ENCODE results near the gene TRIM44. TPM values are rescaled to one million over a fixed set of nuclear protein-coding genes. Genes with fewer than 3 reads are reported as not detected.

The TRIM44 gene
- total RNA-seq, 1 donor from 2014 or later: 53.3 TPM

DNA sequence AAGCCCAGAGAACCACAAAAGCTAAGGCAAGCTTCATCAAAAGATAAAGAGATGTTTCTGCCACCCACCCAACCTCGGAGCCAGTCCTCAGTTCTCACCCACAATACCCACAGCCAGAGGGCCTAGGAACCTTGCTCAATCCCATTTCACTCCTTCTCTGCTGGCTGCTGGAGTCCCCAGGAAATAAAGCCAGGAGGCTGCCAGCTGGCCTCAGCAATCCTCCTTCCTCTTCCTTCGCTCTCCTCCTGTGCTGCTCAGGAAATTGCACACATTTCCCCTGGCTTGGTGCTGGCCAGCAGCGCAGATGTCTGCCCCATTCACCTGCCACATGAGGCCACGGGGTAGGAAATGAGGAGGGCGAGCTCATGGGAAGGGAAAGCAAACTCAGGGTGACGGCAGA is 189.5 kb downstream of the TRIM44 start:
- H3K27me3 Mint-ChIP-seq (ENCODE audit: unreplicated experiment): peaks cover 4% of the 10 kb centered on the region
- TF ChIP-seq, protein P1, sequence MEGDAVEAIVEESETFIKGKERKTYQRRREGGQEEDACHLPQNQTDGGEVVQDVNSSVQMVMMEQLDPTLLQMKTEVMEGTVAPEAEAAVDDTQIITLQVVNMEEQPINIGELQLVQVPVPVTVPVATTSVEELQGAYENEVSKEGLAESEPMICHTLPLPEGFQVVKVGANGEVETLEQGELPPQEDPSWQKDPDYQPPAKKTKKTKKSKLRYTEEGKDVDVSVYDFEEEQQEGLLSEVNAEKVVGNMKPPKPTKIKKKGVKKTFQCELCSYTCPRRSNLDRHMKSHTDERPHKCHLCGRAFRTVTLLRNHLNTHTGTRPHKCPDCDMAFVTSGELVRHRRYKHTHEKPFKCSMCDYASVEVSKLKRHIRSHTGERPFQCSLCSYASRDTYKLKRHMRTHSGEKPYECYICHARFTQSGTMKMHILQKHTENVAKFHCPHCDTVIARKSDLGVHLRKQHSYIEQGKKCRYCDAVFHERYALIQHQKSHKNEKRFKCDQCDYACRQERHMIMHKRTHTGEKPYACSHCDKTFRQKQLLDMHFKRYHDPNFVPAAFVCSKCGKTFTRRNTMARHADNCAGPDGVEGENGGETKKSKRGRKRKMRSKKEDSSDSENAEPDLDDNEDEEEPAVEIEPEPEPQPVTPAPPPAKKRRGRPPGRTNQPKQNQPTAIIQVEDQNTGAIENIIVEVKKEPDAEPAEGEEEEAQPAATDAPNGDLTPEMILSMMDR (IDR thresholded peaks at IDR 0.05; ENCODE audit: partially characterized antibody, unreplicated experiment): no peak
- H3K4me3 Mint-ChIP-seq (ENCODE audit: unreplicated experiment): no peak overlapping the region
- H3K9me3 Mint-ChIP-seq (ENCODE audit: unreplicated experiment): peaks cover 11% of the 10 kb centered on the region
- peak overlapping the region; percentile 86 for H3K27ac Mint-ChIP-seq (ENCODE audit: unreplicated experiment)
- H3K36me3 Mint-ChIP-seq (ENCODE audit: unreplicated experiment): peaks cover 5% of the 10 kb centered on the region
- H3K4me1 Mint-ChIP-seq (ENCODE audit: low read depth, unreplicated experiment): peaks cover 15% of the 10 kb centered on the region
- DNase-seq: no peak

DNA sequence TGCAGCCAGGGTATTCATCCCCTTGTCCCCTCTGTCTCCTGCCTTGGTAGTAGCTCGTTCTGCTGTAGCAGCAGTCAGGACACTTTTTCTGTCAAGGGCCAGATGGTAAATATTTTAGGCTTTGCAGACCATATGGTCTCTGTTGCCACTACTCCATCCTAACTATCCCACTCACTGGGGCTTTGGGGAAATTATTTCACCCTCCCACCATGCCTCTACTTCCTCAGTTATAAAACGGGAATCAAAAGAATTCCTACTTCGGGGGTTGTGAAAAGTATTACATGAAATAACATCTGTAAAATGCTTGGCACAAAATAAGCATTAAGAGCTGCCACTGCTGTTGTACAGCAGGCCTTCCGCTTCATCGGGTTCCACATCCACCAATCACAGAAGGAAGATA is 191.4 kb downstream of the TRIM44 start:
- TF ChIP-seq, protein P1 (IDR thresholded peaks at IDR 0.05; ENCODE audit: partially characterized antibody, unreplicated experiment): no peak
- H3K9me3 Mint-ChIP-seq (ENCODE audit: unreplicated experiment): peaks cover 11% of the 10 kb centered on the region
- H3K27me3 Mint-ChIP-seq (ENCODE audit: unreplicated experiment): peaks cover 4% of the 10 kb centered on the region
- peak overlapping the region; percentile 10 for H3K27ac Mint-ChIP-seq (ENCODE audit: unreplicated experiment)
- no peak for DNase-seq
- H3K4me3 Mint-ChIP-seq (ENCODE audit: unreplicated experiment): no peak overlapping the region
- H3K4me1 Mint-ChIP-seq (ENCODE audit: low read depth, unreplicated experiment): peaks cover 12% of the 10 kb centered on the region
- peaks cover 8% of the 10 kb centered on the region for H3K36me3 Mint-ChIP-seq (ENCODE audit: unreplicated experiment)

DNA sequence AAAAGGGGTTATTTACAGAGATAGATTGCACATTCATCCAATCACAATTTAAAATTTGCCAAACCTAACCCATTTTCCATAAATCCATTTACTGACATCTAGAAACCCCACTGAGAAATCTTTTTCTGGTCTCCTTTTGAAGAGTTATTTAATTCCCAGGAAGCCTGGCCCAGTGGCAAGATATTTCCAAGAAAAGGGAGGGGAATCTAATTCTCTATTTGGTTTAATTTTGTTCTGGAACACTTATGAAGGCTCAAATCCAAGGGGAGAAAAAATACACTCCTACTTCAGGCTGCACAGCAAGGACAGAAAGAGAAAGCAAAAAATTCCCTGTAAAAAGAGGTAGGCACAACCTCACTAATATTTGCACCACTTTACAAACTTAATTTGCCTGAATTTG is 193.1 kb downstream of the TRIM44 start:
- Mint-ChIP-seq H3K9me3 (ENCODE audit: unreplicated experiment) (peaks cover 11% of the 10 kb centered on the region), H3K4me1 (ENCODE audit: low read depth, unreplicated experiment) (peaks cover 12% of the 10 kb centered on the region), H3K4me3 (ENCODE audit: unreplicated experiment) (no peak overlapping the region), H3K36me3 (ENCODE audit: unreplicated experiment) (peaks cover 8% of the 10 kb centered on the region), H3K27me3 (ENCODE audit: unreplicated experiment) (peaks cover 4% of the 10 kb centered on the region), H3K27ac (ENCODE audit: unreplicated experiment) (no peak overlapping the region)
- no peak for DNase-seq
- TF ChIP-seq, protein P1 (IDR thresholded peaks at IDR 0.05; ENCODE audit: partially characterized antibody, unreplicated experiment): no peak

DNA sequence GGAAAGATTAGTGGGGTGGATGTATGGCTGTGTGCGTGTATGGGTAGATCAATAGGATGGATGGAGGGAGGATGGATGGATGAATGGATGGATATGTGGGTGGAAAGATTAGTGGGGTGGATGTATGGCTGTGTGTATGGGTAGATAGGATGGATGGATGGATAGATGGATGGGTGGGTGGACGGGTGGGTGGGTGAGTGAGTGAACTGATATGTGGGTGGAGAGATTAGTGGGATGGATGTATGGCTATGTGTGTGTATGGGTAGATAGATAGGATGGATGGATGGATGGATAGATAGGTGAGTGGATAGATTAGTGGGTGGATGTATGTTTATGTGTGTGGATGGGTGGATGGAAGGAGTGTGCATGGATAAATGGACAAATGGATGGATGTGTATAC is 193.7 kb downstream of the TRIM44 start:
- Mint-ChIP-seq H3K9me3 (ENCODE audit: unreplicated experiment) (peaks cover 11% of the 10 kb centered on the region), H3K27me3 (ENCODE audit: unreplicated experiment) (peaks cover 4% of the 10 kb centered on the region), H3K36me3 (ENCODE audit: unreplicated experiment) (peaks cover 8% of the 10 kb centered on the region), H3K27ac (ENCODE audit: unreplicated experiment) (no peak overlapping the region), H3K4me3 (ENCODE audit: unreplicated experiment) (no peak overlapping the region), H3K4me1 (ENCODE audit: low read depth, unreplicated experiment) (peaks cover 12% of the 10 kb centered on the region)
- TF ChIP-seq, protein P1 (IDR thresholded peaks at IDR 0.05; ENCODE audit: partially characterized antibody, unreplicated experiment): no peak
- no peak for DNase-seq

DNA sequence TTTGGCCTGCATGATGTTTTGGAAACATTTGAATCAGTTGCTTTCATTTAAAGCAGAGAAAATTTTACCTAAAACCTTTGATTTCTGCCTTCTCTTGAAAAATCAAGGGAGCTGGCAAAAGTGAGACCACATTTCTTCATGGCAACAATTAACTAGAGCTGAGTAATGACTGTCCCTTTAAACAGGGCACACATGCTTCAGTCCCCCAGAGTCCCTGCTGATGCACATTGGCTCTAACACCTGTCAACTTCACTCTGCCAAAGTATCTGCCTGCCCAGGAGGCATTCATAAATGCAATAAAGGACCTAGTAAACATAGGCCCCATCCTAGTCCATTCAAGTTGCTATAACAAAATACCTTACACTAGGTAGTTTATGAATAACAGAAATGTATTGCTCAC is 194.2 kb downstream of the TRIM44 start:
- no peak for DNase-seq
- H3K27me3 Mint-ChIP-seq (ENCODE audit: unreplicated experiment): peaks cover 4% of the 10 kb centered on the region
- no peak overlapping the region for H3K27ac Mint-ChIP-seq (ENCODE audit: unreplicated experiment)
- peaks cover 12% of the 10 kb centered on the region for H3K4me1 Mint-ChIP-seq (ENCODE audit: low read depth, unreplicated experiment)
- TF ChIP-seq, protein P1 (IDR thresholded peaks at IDR 0.05; ENCODE audit: partially characterized antibody, unreplicated experiment): no peak
- peaks cover 11% of the 10 kb centered on the region for H3K9me3 Mint-ChIP-seq (ENCODE audit: unreplicated experiment)
- no peak overlapping the region for H3K4me3 Mint-ChIP-seq (ENCODE audit: unreplicated experiment)
- peaks cover 8% of the 10 kb centered on the region for H3K36me3 Mint-ChIP-seq (ENCODE audit: unreplicated experiment)

Data from glutamatergic neuron (in vitro differentiated cells).